SU-DHL-6 (cell line): Measurements from ENCODE around the gene N4BP2.

Experiments used
- CTCF ChIP-seq: fragments of 200-600 bp; sonication (generic); IDR thresholded peaks from one replicate; pipeline ENCODE4 v1.5.1; 2017; ENCODE audit warnings: antibody characterized with exemption, mild to moderate bottlenecking, low read length, moderate library complexity; ENCODE audit not compliant: insufficient read depth, poor library complexity, severe bottlenecking
- EZH2phosphoT487 ChIP-seq: fragments of 200-600 bp; sonication (generic), shearing (Covaris generic); conservative IDR thresholded peaks from 2 replicates; pipeline ENCODE4 v1.6.1; 2018; ENCODE audit warnings: mild to moderate bottlenecking, antibody characterized with exemption, low read length, moderate library complexity, mixed read lengths

- TF ChIP-seq CTCF (no peak), EZH2phosphoT487 (no peak)
Observed at GRCh38 chr4:40055863-40056715, 561 bp upstream of the N4BP2 start.
